Loucy (cell line): ENCODE results near the gene CADM2.

Experiments
- EZH2phosphoT487 ChIP-seq: fragments of 200-600 bp; IDR thresholded peaks from 2 replicates; pipeline ENCODE4 v1.6.1; 2018; ENCODE audit warnings: antibody characterized with exemption, mild to moderate bottlenecking, moderate library complexity, borderline replicate concordance
- TF ChIP-seq, protein P1 (sequence below): fragments of 200-600 bp; sonication (generic); conservative IDR thresholded peaks from 2 replicates; pipeline ENCODE4 v1.5.1; 2014; ENCODE audit warnings: mild to moderate bottlenecking, antibody characterized with exemption, low read length

DNA sequence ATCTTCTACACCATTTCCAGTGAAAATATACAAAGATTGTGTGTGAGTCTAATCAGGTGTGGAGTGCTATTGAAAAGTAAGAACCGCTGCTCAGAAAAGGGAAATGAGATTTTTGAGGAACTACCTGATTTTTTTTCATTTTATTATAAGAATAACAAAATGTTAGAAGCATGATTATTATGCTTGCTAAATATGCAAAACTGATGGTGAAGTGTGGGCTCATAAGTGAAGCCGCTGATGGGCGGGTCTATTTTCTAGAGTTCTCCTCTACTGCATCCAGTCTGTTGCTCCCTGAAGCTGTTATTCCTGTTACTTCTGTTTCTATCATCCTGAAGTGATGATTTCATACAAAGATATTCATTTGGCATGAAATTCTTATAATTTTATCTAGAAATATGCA is 612.0 kb downstream of the CADM2 start:
- TF ChIP-seq, protein P1, sequence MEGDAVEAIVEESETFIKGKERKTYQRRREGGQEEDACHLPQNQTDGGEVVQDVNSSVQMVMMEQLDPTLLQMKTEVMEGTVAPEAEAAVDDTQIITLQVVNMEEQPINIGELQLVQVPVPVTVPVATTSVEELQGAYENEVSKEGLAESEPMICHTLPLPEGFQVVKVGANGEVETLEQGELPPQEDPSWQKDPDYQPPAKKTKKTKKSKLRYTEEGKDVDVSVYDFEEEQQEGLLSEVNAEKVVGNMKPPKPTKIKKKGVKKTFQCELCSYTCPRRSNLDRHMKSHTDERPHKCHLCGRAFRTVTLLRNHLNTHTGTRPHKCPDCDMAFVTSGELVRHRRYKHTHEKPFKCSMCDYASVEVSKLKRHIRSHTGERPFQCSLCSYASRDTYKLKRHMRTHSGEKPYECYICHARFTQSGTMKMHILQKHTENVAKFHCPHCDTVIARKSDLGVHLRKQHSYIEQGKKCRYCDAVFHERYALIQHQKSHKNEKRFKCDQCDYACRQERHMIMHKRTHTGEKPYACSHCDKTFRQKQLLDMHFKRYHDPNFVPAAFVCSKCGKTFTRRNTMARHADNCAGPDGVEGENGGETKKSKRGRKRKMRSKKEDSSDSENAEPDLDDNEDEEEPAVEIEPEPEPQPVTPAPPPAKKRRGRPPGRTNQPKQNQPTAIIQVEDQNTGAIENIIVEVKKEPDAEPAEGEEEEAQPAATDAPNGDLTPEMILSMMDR = no peak
- no peak for TF ChIP-seq EZH2phosphoT487
